ENCODE measurements around the gene RGL3.
"Not testable (repeated sequence)": the region's sequence is repeated elsewhere in the genome, so short reads cannot be mapped to it uniquely, and the experiment has no call there.

Gene RGL3

GRCh38 chr19:11361771-11362731 lies 57.1 kb downstream of the RGL3 start:
- DNase-seq (ENCODE audit: low read depth), result no peak

GRCh38 chr19:11361037-11361770 lies 57.9 kb downstream of the RGL3 start:
- no peak for DNase-seq (ENCODE audit: low read depth)

GRCh38 chr19:11359421-11359820 lies 59.7 kb downstream of the RGL3 start:
- no peak for DNase-seq (ENCODE audit: low read depth)

- DNase-seq (ENCODE audit: low read depth), result no peak
Observed at GRCh38 chr19:11356676-11357550, 62.2 kb downstream of the RGL3 start.

- DNase-seq (ENCODE audit: low read depth), result no peak
Observed at GRCh38 chr19:11356074-11356397, 63.1 kb downstream of the RGL3 start.

- DNase-seq (ENCODE audit: low read depth), result peak; percentile 74
Observed at GRCh38 chr19:11355160-11356073, 63.7 kb downstream of the RGL3 start, which contains the start of gene PLPPR2. PLPPR2 (plus strand) TSS chr19:11355432; CDS start chr19:11357674, 2,242 bp downstream.

GRCh38 chr19:11354102-11354501 lies 65.0 kb downstream of the RGL3 start:
- DNase-seq (ENCODE audit: low read depth), result not testable (repeated sequence)

- DNase-seq (ENCODE audit: low read depth), result no peak
Observed at GRCh38 chr19:11349171-11349570, 69.9 kb downstream of the RGL3 start.

- no peak for DNase-seq (ENCODE audit: low read depth)
Observed at GRCh38 chr19:11347546-11348039, 71.5 kb downstream of the RGL3 start.

- peak; percentile 99 for DNase-seq (ENCODE audit: low read depth)
Observed at GRCh38 chr19:11346104-11346940, 72.8 kb downstream of the RGL3 start, which contains the start of the genes CCDC159 and TMEM205. CCDC159 (plus strand) TSS chr19:11346519; CDS start chr19:11346607, 88 bp downstream. TMEM205 (minus strand) TSS chr19:11346268; CDS start chr19:11345619, 649 bp downstream.

GRCh38 chr19:11345122-11345803 lies 73.9 kb downstream of the RGL3 start:
- DNase-seq (ENCODE audit: low read depth), result no peak

Measured in HS-5 (cell line).